Suprapubic skin (tissue), 4 donors: ENCODE measurements around the gene GIMAP6. TPM values are rescaled to one million over a fixed set of nuclear protein-coding genes. Genes with fewer than 3 reads are reported as not detected.

Experiments
- DNase-seq, 2 donors: peaks; one replicate each; pipeline ENCODE4 v3.0.0-alpha.2; 2019; ENCODE audit warnings: low spot score in 2 of 2
- H3K27ac ChIP-seq: fragments of 200-600 bp; sonication (generic); one replicate; pipeline ENCODE4 v1.5.1; 2019
- H3K27me3 ChIP-seq: fragments of 200-600 bp; sonication (generic); one replicate; pipeline ENCODE4 v1.5.1; 2019
- H3K36me3 ChIP-seq: fragments of 200-600 bp; sonication (generic); one replicate; pipeline ENCODE4 v1.5.1; 2019
- H3K4me1 ChIP-seq: fragments of 200-600 bp; sonication (generic); one replicate; pipeline ENCODE4 v1.5.1; 2019
- H3K4me3 ChIP-seq: fragments of 200-600 bp; sonication (generic); one replicate; pipeline ENCODE4 v1.5.1; 2019; ENCODE audit warnings: mild to moderate bottlenecking
- H3K9me3 ChIP-seq: fragments of 200-600 bp; sonication (generic); one replicate; pipeline ENCODE4 v1.5.1; 2019
- EP300 ChIP-seq: sonication (generic); formaldehyde crosslinking; IDR thresholded peaks from one replicate; pipeline ENCODE4 v1.6.1; 2017; ENCODE audit warnings: antibody characterized with exemption
- POLR2A ChIP-seq, 2 donors: fragments of 450-650 bp; IDR thresholded peaks; one replicate each; pipeline ENCODE4 v1.6.1; 2017; ENCODE audit warnings: antibody characterized with exemption in 2 of 2, mild to moderate bottlenecking in 2 of 2, moderate library complexity in 2 of 2
- POLR2AphosphoS5 ChIP-seq, 3 donors: sonication (generic); formaldehyde crosslinking; IDR thresholded peaks; one replicate each; pipeline ENCODE4 v1.6.1; 2017; ENCODE audit warnings: antibody characterized with exemption in 3 of 3
- WGBS: methylation state at CpG from one replicate; pipeline ENCODE4 v1.1.5; 2018; 5-methylcytosine and 5-hydroxymethylcytosine counted together
- total RNA-seq, 4 donors: library from RNA; depleted of rRNA; stranded (reverse); fragments of >200 nt; gene quantifications; one replicate each; pipeline ENCODE4 v1.1.0, GENCODE V29; 2016
- TF ChIP-seq, protein P1 (sequence below), 2 donors: fragments of 200-600 bp in 1 of 2; fragments of 450-650 bp in 1 of 2; sonication (generic) in 1 of 2; IDR thresholded peaks; one replicate each; pipeline ENCODE4 v1.5.1; 2016 to 2019; ENCODE audit warnings: antibody characterized with exemption in 2 of 2, mild to moderate bottlenecking in 1 of 2, moderate library complexity in 1 of 2

Gene GIMAP6
- total RNA-seq, 4 donors from 2014 or later, result 4.1 to 16.8 (median 10.4) TPM

DNA sequence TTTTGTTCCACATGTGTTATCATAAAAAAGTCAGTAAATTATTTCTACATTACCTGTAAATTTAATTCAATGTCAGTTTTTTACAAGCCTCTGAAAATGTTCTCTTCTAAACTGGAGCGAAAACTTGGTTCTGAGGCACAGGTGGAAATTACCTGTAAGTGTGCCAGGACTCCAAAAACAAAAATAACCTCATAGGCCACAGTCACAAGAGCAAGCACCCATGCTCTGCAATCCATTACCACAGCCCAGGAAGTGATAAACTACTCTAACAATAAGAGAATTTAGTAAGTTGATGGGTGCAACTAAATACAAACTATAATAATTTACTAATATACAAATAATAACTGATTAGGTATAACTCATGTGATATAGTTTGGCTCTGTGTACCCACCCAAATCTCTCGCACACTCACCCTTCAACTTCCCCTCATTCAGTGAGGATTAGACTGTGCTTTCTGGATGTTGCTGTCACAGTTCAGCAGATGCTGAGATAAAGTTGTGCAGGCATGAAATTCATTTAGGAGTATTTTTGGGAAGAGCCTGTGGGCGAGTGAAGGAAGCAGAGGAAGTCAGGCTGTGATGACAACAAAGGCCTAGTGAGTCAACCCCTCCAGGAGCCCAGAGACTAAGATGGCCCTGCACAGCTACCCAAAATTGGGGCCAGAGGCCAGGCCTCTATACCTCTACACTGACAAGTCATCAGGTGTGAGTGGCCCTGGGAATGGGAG is 16.3 kb upstream of the GIMAP6 start:
- Histone ChIP-seq H3K27me3 (no peaks in the 10 kb centered on the region), H3K9me3 (no peaks in the 10 kb centered on the region), H3K4me3 (no peak overlapping the region), H3K4me1 (no peaks in the 10 kb centered on the region), H3K36me3 (no peaks in the 10 kb centered on the region), H3K27ac (no peak overlapping the region)
- DNase-seq, result no peak
- 46% methylated on average over 3 of the region's 3 CpGs for WGBS
- TF ChIP-seq POLR2A (IDR thresholded peaks at IDR 0.05) (no peak), POLR2AphosphoS5 (IDR thresholded peaks at IDR 0.05) (no peak), EP300 (no peak)
- TF ChIP-seq, protein P1, sequence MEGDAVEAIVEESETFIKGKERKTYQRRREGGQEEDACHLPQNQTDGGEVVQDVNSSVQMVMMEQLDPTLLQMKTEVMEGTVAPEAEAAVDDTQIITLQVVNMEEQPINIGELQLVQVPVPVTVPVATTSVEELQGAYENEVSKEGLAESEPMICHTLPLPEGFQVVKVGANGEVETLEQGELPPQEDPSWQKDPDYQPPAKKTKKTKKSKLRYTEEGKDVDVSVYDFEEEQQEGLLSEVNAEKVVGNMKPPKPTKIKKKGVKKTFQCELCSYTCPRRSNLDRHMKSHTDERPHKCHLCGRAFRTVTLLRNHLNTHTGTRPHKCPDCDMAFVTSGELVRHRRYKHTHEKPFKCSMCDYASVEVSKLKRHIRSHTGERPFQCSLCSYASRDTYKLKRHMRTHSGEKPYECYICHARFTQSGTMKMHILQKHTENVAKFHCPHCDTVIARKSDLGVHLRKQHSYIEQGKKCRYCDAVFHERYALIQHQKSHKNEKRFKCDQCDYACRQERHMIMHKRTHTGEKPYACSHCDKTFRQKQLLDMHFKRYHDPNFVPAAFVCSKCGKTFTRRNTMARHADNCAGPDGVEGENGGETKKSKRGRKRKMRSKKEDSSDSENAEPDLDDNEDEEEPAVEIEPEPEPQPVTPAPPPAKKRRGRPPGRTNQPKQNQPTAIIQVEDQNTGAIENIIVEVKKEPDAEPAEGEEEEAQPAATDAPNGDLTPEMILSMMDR (IDR thresholded peaks at IDR 0.05), result no peak

DNA sequence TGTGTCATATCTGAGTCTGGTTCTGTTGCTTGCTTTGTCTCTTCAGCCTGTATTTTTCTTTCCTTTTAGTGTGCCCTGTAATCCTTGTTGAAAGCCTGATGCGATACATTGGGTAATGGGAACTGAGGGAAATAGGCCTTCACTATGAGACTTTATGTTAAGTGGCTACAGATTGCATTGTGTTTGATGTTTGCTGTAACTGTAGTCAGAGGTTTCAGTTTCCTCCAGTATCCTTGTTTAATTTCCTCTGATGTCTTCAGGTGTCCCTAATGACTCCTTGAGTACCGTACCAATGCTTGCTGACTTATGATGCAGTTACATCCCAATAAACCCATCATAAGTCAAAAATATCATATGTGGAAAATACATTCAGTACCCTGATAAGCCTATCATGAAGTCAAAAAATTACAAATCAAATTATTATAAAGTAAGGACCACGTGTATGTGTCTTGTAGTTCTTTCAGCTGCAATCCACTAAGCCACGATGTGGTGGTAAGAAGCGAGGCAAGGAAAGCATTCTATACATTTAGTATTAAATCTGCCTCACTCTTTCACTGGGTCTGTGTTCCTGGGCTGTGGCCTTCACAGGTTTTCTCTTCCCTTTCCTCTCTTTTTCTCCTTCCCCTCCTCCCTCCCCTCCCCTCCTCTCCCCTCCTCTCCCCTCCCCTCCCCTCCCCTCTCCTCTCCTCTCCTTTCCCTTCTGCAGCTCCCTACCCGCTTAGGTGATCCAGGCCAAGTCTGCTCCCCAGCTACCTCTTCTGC is 13.3 kb upstream of the GIMAP6 start:
- DNase-seq, result no peak
- TF ChIP-seq POLR2AphosphoS5 (IDR thresholded peaks at IDR 0.05) (no peak), POLR2A (IDR thresholded peaks at IDR 0.05) (no peak), EP300 (no peak)
- TF ChIP-seq, protein P1 (IDR thresholded peaks at IDR 0.05), result no peak
- H3K27ac ChIP-seq, result no peak overlapping the region
- no peaks in the 10 kb centered on the region for H3K27me3 ChIP-seq
- WGBS, result 80% methylated on average over 6 of the region's 6 CpGs
- no peaks in the 10 kb centered on the region for H3K36me3 ChIP-seq
- no peaks in the 10 kb centered on the region for H3K9me3 ChIP-seq
- H3K4me3 ChIP-seq, result no peak overlapping the region
- no peaks in the 10 kb centered on the region for H3K4me1 ChIP-seq

DNA sequence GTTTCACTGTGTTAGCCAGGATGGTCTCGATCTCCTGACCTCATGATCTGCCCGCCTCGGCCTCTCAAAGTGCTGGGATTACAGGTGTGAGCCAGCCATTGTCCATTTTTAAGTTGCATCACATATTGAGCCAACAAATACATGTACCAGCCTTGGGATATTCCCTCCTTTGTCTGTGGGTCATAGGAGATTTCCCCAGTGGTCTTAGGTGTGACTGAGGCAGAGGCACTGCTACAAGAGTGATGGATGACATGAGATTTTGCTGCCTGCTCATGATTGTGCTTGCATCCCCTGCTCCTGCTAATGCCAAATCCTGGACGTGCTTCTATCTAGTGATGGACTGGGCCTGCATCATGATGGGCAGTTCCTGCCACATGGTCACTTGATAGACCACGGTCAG is 10.7 kb upstream of the GIMAP6 start:
- Histone ChIP-seq H3K4me3 (no peak overlapping the region), H3K27ac (no peak overlapping the region), H3K27me3 (no peaks in the 10 kb centered on the region), H3K4me1 (no peaks in the 10 kb centered on the region), H3K9me3 (no peaks in the 10 kb centered on the region), H3K36me3 (no peaks in the 10 kb centered on the region)
- 75% methylated on average over 5 of the region's 5 CpGs for WGBS
- TF ChIP-seq POLR2A (IDR thresholded peaks at IDR 0.05) (no peak), EP300 (no peak), POLR2AphosphoS5 (IDR thresholded peaks at IDR 0.05) (no peak)
- TF ChIP-seq, protein P1 (IDR thresholded peaks at IDR 0.05), result no peak
- no peak for DNase-seq

DNA sequence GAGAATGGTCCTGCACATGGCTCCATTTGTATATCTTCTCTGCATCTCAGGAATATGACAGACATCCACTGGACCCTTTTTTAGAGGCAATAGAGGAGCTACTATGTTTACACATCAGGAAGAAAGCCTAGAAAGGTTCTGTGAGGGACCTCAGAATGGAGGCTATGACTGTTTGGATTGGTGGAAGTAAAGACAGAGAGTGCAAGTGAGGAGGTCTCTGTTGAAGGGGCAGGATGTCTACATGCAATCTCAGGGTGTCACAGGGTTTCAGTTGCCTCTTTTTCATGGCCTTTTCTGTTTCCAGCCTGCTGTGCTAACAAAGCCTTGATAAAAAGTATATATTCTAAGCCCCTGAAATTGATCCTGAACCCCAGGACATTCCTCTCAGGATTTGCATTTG is 9.7 kb upstream of the GIMAP6 start:
- H3K4me1 ChIP-seq, result no peaks in the 10 kb centered on the region
- no peak overlapping the region for H3K27ac ChIP-seq
- TF ChIP-seq, protein P1 (IDR thresholded peaks at IDR 0.05), result no peak
- TF ChIP-seq POLR2A (IDR thresholded peaks at IDR 0.05) (no peak), POLR2AphosphoS5 (IDR thresholded peaks at IDR 0.05) (no peak), EP300 (no peak)
- H3K4me3 ChIP-seq, result no peak overlapping the region
- no peak for DNase-seq
- H3K27me3 ChIP-seq, result no peaks in the 10 kb centered on the region
- H3K36me3 ChIP-seq, result no peaks in the 10 kb centered on the region
- no peaks in the 10 kb centered on the region for H3K9me3 ChIP-seq

DNA sequence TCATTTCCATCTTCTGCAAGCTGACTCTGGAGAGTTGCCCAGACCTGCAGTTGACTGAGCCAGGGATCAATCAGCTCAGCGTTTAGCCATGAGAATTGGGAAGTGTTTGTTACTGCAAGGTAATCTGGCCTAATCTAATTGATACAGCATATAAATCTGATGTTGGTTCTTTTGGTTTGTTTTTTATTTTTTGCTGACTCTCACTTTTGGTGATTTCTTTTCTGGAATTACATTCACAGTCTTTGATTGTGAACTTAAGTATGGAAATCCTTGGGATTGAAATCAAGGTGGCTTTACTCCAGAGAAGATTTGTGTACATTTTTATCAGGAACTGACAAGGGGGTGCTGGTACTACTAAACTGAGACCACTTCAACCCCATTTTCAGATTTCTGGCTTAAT is 1.7 kb upstream of the GIMAP6 start:
- no peak overlapping the region for H3K4me3 ChIP-seq
- H3K27ac ChIP-seq, result no peak overlapping the region
- peaks cover 14% of the 10 kb centered on the region for H3K4me1 ChIP-seq
- no peaks in the 10 kb centered on the region for H3K9me3 ChIP-seq
- 16% methylated on average over 1 of the region's 1 CpG for WGBS
- no peak for DNase-seq
- no peaks in the 10 kb centered on the region for H3K27me3 ChIP-seq
- TF ChIP-seq EP300 (no peak), POLR2AphosphoS5 (IDR thresholded peaks at IDR 0.05) (no peak), POLR2A (IDR thresholded peaks at IDR 0.05) (no peak)
- TF ChIP-seq, protein P1 (IDR thresholded peaks at IDR 0.05), result no peak
- no peaks in the 10 kb centered on the region for H3K36me3 ChIP-seq
